H9 (cell line): ENCODE results near the gene GPR146. TPM values are rescaled to one million over a fixed set of nuclear protein-coding genes. Genes with fewer than 3 reads are reported as not detected.

Source experiments
- DNase-seq: peaks from one replicate; pipeline ENCODE4 v3.0.0-alpha.2; 2017
- H2AFZ ChIP-seq: one replicate; pipeline ENCODE4 v1.6.1; 2013; ENCODE audit warnings: mild to moderate bottlenecking, low read length, control low read depth, moderate library complexity
- H2AK5ac ChIP-seq: 2 replicates; pipeline ENCODE4 v1.6.1; 2013; ENCODE audit warnings: low read length, control low read depth, mixed read lengths; ENCODE audit not compliant: insufficient read length
- H2BK120ac ChIP-seq: one replicate; pipeline ENCODE4 v1.6.1; 2013; ENCODE audit warnings: low read depth, mild to moderate bottlenecking, low read length, control low read depth, inconsistent platforms; ENCODE audit not compliant: poor library complexity, severe bottlenecking
- H2BK12ac ChIP-seq: 2 replicates; pipeline ENCODE4 v1.6.1; 2013; ENCODE audit warnings: low read length, control low read depth, mixed read lengths, low read depth; ENCODE audit not compliant: insufficient read length
- H2BK15ac ChIP-seq: 2 replicates; pipeline ENCODE4 v1.6.1; 2013; ENCODE audit warnings: low read depth, low read length, control low read depth
- H2BK20ac ChIP-seq: one replicate; pipeline ENCODE4 v1.6.1; 2013; ENCODE audit warnings: low read depth, mild to moderate bottlenecking, low read length, control low read depth, inconsistent platforms; ENCODE audit not compliant: poor library complexity, severe bottlenecking
- H2BK5ac ChIP-seq: 2 replicates; pipeline ENCODE4 v1.6.1; 2013; ENCODE audit warnings: low read length, control low read depth, mixed read lengths; ENCODE audit not compliant: insufficient read length
- H3K14ac ChIP-seq: 2 replicates; pipeline ENCODE4 v1.6.1; 2013; ENCODE audit warnings: low read length, control low read depth; ENCODE audit not compliant: insufficient read depth
- H3K18ac ChIP-seq: 2 replicates; pipeline ENCODE4 v1.6.1; 2013; ENCODE audit warnings: low read depth, mild to moderate bottlenecking, mixed read lengths, low read length, control low read depth; ENCODE audit not compliant: insufficient read length
- H3K23ac ChIP-seq: 2 replicates; pipeline ENCODE4 v1.6.1; 2013; ENCODE audit warnings: low read length, control low read depth, mixed read lengths, low read depth; ENCODE audit not compliant: insufficient read length
- H3K23me2 ChIP-seq: 2 replicates; pipeline ENCODE4 v1.6.1; 2013; ENCODE audit warnings: low read depth, mild to moderate bottlenecking, mixed read lengths, low read length, control low read depth; ENCODE audit not compliant: insufficient read length, poor library complexity, severe bottlenecking
- H3K27ac ChIP-seq: 2 replicates; pipeline ENCODE4 v1.5.1; 2013; ENCODE audit warnings: low read length, control low read depth, mixed read lengths, low read depth; ENCODE audit not compliant: insufficient read length
- H3K27me3 ChIP-seq: 2 replicates; pipeline ENCODE4 v1.6.1; 2013; ENCODE audit warnings: low read length, control low read depth, inconsistent platforms; ENCODE audit not compliant: insufficient read depth
- H3K4ac ChIP-seq: 2 replicates; pipeline ENCODE4 v1.6.1; 2013; ENCODE audit warnings: low read depth, mild to moderate bottlenecking, control low read depth, inconsistent platforms, low read length, moderate library complexity
- H3K4me1 ChIP-seq: 2 replicates; pipeline ENCODE4 v1.6.1; 2013; ENCODE audit warnings: low read length, control low read depth, inconsistent platforms; ENCODE audit not compliant: insufficient read depth
- H3K4me2 ChIP-seq: 2 replicates; pipeline ENCODE4 v1.6.1; 2013; ENCODE audit warnings: low read length, control low read depth, mixed read lengths; ENCODE audit not compliant: insufficient read length, insufficient read depth
- H3K56ac ChIP-seq: 2 replicates; pipeline ENCODE4 v1.6.1; 2013; ENCODE audit warnings: low read depth, mild to moderate bottlenecking, mixed read lengths, low read length, control low read depth; ENCODE audit not compliant: insufficient read length
- H3K79me1 ChIP-seq: 2 replicates; pipeline ENCODE4 v1.6.1; 2013; ENCODE audit warnings: low read depth, mild to moderate bottlenecking, moderate library complexity, low read length, control low read depth, inconsistent platforms; ENCODE audit not compliant: insufficient read depth, poor library complexity, severe bottlenecking
- H3K79me2 ChIP-seq: 2 replicates; pipeline ENCODE4 v1.6.1; 2013; ENCODE audit warnings: low read length, control low read depth, inconsistent platforms; ENCODE audit not compliant: insufficient read depth
- H3K9ac ChIP-seq: 2 replicates; pipeline ENCODE4 v1.6.1; 2013; ENCODE audit warnings: low read length, control low read depth, mixed read lengths; ENCODE audit not compliant: insufficient read length; ENCODE audit errors: extremely low read depth
- H3K9me3 ChIP-seq: one replicate; pipeline ENCODE4 v1.6.1; 2013; ENCODE audit warnings: low read depth, low read length, inconsistent platforms; ENCODE audit not compliant: control insufficient read depth
- H3T11ph ChIP-seq: one replicate; pipeline ENCODE4 v1.6.1; 2013; ENCODE audit warnings: mild to moderate bottlenecking, low read length, control low read depth, inconsistent platforms
- H4K20me1 ChIP-seq: one replicate; pipeline ENCODE4 v1.6.1; 2013; ENCODE audit not compliant: control insufficient read depth, insufficient read length, insufficient read depth
- H4K5ac ChIP-seq: 2 replicates; pipeline ENCODE4 v1.6.1; 2013; ENCODE audit warnings: low read depth, mild to moderate bottlenecking, mixed read lengths, low read length, control low read depth; ENCODE audit not compliant: insufficient read length
- H4K8ac ChIP-seq: replicated peaks from 2 replicates; pipeline ENCODE4 v1.6.1; 2013; ENCODE audit warnings: low read length, control low read depth, mixed read lengths, low read depth; ENCODE audit not compliant: insufficient read length
- H4K91ac ChIP-seq: 2 replicates; pipeline ENCODE4 v1.6.1; 2013; ENCODE audit warnings: low read depth, mild to moderate bottlenecking, moderate library complexity, mixed read lengths, low read length, control low read depth; ENCODE audit not compliant: insufficient read length
- H3K27ac Mint-ChIP-seq, 3 experiments: 2 replicates in 2 of 3; 3 replicates in 1 of 3; pipeline ENCODE4 v1.8.0; 2020 to 2021; ENCODE audit warnings: mixed read lengths in 3 of 3, mild to moderate bottlenecking in 1 of 3, moderate library complexity in 1 of 3
- H3K27me3 Mint-ChIP-seq: 2 replicates; pipeline ENCODE4 v1.8.0; 2021; ENCODE audit warnings: low read depth, mild to moderate bottlenecking, moderate library complexity, mixed read lengths
- H3K36me3 Mint-ChIP-seq, 3 experiments: 2 replicates in 2 of 3; 3 replicates in 1 of 3; pipeline ENCODE4 v1.8.0; 2020 to 2021; ENCODE audit warnings: low read depth in 3 of 3, mixed read lengths in 3 of 3; ENCODE audit not compliant: insufficient read depth in 1 of 3
- H3K4me1 Mint-ChIP-seq, 2 experiments: 2 replicates each; pipeline ENCODE4 v1.8.0; 2020; ENCODE audit warnings: mixed read lengths in 2 of 2
- H3K4me3 Mint-ChIP-seq, 2 experiments: 2 replicates in 1 of 2; 3 replicates in 1 of 2; pipeline ENCODE4 v1.8.0; 2020 to 2021; ENCODE audit warnings: mild to moderate bottlenecking in 2 of 2, mixed read lengths in 2 of 2, moderate library complexity in 1 of 2
- H3K9me3 Mint-ChIP-seq, 2 experiments: 2 replicates in 1 of 2; 3 replicates in 1 of 2; pipeline ENCODE4 v1.8.0; 2020; ENCODE audit warnings: mild to moderate bottlenecking in 2 of 2, mixed read lengths in 2 of 2, moderate library complexity in 1 of 2
- WGBS: extraction: QIAGEN DNeasy Blood & Tissue Kit; methylation state at CpG from one replicate; pipeline ENCODE4 v1.1.7; 2013; ENCODE audit warnings: missing lambda C conversion rate, low lambda C conversion rate, mixed read lengths; ENCODE audit not compliant: insufficient read length; ENCODE audit errors: extremely low coverage; 5-methylcytosine and 5-hydroxymethylcytosine counted together
- total RNA-seq: library from RNA; stranded (reverse); gene quantifications from 2 replicates; pipeline ENCODE4 v1.2.1, GENCODE V29; 2021
- TF ChIP-seq, protein P1 (sequence below): fragments of 200-600 bp; sonication (generic); conservative IDR thresholded peaks from 3 replicates; pipeline ENCODE4 v1.8.0; 2021; ENCODE audit warnings: antibody characterized with exemption, mild to moderate bottlenecking

Gene GPR146
- total RNA-seq, 1 experiment from 2014 or later = 1.4 TPM

- Histone ChIP-seq H3K56ac (no peak overlapping the region), H3K27me3 (no peaks in the 10 kb centered on the region), H3K9me3 (no peaks in the 10 kb centered on the region), H3K23me2 (no peaks in the 10 kb centered on the region), H3K18ac (no peak overlapping the region), H3K4ac (no peak overlapping the region), H3K23ac (no peak overlapping the region), H3K27ac (no peak overlapping the region), H2BK5ac (no peak overlapping the region), H3K4me1 (no peaks in the 10 kb centered on the region), H3K79me1 (peaks cover 4% of the 10 kb centered on the region), H2AFZ (no peak overlapping the region), H4K5ac (no peak overlapping the region), H4K91ac (no peak overlapping the region), H3K9ac (no peak overlapping the region), H2BK12ac (no peak overlapping the region), H3K4me2 (no peak overlapping the region), H2AK5ac (no peak overlapping the region), H4K8ac (no peak overlapping the region), H2BK15ac (no peak overlapping the region), H4K20me1 (peaks cover 9% of the 10 kb centered on the region), H2BK120ac (no peak overlapping the region), H3K14ac (no peak overlapping the region), H3K79me2 (peaks cover 3% of the 10 kb centered on the region; the same call in 1 of the 2 replicates), H2BK20ac (no peak overlapping the region), H3T11ph (no peak overlapping the region)
- Mint-ChIP-seq H3K36me3 (peaks cover 5 to 25% (median 19%) of the 10 kb centered on the region in 3 experiments; a peak in 6 of 7 replicates), H3K27ac (peak overlapping the region in 2 of 3 experiments; percentile 69 to 85; a peak in 3 of 7 replicates), H3K27me3 (no peaks in the 10 kb centered on the region; the same call in 1 of the 2 replicates), H3K4me3 (no peak overlapping the region), H3K9me3 (no peaks in the 10 kb centered on the region), H3K4me1 (peaks cover under 1% of the 10 kb centered on the region in 2 experiments; a peak in 2 of 4 replicates)
- no peak for DNase-seq
- TF ChIP-seq, protein P1, sequence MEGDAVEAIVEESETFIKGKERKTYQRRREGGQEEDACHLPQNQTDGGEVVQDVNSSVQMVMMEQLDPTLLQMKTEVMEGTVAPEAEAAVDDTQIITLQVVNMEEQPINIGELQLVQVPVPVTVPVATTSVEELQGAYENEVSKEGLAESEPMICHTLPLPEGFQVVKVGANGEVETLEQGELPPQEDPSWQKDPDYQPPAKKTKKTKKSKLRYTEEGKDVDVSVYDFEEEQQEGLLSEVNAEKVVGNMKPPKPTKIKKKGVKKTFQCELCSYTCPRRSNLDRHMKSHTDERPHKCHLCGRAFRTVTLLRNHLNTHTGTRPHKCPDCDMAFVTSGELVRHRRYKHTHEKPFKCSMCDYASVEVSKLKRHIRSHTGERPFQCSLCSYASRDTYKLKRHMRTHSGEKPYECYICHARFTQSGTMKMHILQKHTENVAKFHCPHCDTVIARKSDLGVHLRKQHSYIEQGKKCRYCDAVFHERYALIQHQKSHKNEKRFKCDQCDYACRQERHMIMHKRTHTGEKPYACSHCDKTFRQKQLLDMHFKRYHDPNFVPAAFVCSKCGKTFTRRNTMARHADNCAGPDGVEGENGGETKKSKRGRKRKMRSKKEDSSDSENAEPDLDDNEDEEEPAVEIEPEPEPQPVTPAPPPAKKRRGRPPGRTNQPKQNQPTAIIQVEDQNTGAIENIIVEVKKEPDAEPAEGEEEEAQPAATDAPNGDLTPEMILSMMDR = no peak
- no CpG with 5 or more reads among the region's 20 CpGs for WGBS
Measured at GRCh38 chr7:1093916-1094508, 49.7 kb downstream of the GPR146 start.
